ENCODE measurements around the gene CAPN5. TPM values are rescaled to one million over a fixed set of nuclear protein-coding genes. Genes with fewer than 3 reads are reported as not detected.

CAPN5 gene
- polyA plus RNA-seq, 1 experiment, result 18.4 TPM

DNA sequence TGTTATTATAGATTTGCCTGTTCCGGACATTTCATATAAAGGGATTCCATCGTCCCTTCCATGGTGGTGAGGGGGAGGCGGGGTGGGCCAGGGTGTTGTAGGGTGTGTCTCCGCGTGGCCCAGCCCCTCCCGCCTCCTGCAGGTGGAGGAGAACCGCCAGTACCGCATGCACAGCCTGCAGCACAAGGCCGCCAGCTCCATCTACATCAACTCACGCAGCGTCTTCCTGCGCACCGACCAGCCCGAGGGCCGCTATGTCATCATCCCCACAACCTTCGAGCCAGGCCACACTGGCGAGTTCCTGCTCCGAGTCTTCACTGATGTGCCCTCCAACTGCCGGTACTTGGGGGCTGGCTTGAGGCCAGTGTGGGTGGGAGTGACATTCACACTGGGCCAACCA is 53.8 kb downstream of the CAPN5 start:
- TF ChIP-seq, protein P1, sequence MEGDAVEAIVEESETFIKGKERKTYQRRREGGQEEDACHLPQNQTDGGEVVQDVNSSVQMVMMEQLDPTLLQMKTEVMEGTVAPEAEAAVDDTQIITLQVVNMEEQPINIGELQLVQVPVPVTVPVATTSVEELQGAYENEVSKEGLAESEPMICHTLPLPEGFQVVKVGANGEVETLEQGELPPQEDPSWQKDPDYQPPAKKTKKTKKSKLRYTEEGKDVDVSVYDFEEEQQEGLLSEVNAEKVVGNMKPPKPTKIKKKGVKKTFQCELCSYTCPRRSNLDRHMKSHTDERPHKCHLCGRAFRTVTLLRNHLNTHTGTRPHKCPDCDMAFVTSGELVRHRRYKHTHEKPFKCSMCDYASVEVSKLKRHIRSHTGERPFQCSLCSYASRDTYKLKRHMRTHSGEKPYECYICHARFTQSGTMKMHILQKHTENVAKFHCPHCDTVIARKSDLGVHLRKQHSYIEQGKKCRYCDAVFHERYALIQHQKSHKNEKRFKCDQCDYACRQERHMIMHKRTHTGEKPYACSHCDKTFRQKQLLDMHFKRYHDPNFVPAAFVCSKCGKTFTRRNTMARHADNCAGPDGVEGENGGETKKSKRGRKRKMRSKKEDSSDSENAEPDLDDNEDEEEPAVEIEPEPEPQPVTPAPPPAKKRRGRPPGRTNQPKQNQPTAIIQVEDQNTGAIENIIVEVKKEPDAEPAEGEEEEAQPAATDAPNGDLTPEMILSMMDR (IDR thresholded peaks at IDR 0.05; ENCODE audit: insufficient read depth, low read depth, low read length), result no peak
- CTCF ChIA-PET, result no interaction called here

DNA sequence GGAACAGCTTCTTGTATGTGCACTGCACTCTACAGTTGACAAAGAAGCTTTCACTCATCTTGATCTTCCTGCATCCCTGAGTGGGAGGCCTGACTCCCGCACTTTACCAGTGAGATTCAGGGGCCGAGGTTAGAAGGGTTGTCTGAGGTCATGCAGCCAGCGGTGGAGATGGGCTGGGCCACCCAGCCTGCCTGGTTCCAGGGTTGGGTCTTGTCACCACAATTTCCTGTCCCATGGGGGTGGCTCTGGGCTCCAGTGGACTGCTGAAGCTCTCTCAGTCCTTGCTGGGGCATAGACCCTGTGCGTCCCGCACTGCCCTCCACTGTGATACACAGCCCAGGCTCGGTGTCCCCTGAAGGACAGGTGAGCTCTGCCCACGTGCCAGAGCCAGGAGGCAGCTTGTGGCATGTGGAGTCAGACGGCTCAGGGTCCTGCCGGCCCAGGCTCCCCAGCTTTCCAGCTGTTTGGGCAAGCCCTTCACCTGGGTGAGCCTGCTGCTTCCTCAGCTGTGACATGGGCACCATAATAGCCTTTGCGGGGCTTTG is 54.4 kb downstream of the CAPN5 start:
- ChIA-PET CTCF (interaction anchor here (1.2 to 2.9 kb wide), 2 partner anchors 8 to 67 kb away, joined by 4 to 18 read pairs; no protein-coding TSS in a partner anchor), POLR2A (no interaction called here)
- Histone ChIP-seq H3K27me3 (ENCODE audit: control insufficient read depth, insufficient read depth, low read length) (no peaks in the 10 kb centered on the region), H3K36me3 (ENCODE audit: control insufficient read depth, insufficient read depth, low read length) (peaks cover 20% of the 10 kb centered on the region), H3K4me3 (ENCODE audit: low read depth, low read length) (no peak overlapping the region)
- DNase-seq (ENCODE audit: low read depth), result no peak
- TF ChIP-seq, protein P1 (IDR thresholded peaks at IDR 0.05; ENCODE audit: insufficient read depth, low read depth, low read length), result no peak

More for the DNA sequence above, 53.8 kb downstream of the CAPN5 start:
- H3K27me3 ChIP-seq (ENCODE audit: control insufficient read depth, insufficient read depth, low read length), result no peaks in the 10 kb centered on the region
- POLR2A ChIA-PET, result no interaction called here
- peaks cover 20% of the 10 kb centered on the region for H3K36me3 ChIP-seq (ENCODE audit: control insufficient read depth, insufficient read depth, low read length)
- no peak for DNase-seq (ENCODE audit: low read depth)
- H3K4me3 ChIP-seq (ENCODE audit: low read depth, low read length), result no peak overlapping the region

DNA sequence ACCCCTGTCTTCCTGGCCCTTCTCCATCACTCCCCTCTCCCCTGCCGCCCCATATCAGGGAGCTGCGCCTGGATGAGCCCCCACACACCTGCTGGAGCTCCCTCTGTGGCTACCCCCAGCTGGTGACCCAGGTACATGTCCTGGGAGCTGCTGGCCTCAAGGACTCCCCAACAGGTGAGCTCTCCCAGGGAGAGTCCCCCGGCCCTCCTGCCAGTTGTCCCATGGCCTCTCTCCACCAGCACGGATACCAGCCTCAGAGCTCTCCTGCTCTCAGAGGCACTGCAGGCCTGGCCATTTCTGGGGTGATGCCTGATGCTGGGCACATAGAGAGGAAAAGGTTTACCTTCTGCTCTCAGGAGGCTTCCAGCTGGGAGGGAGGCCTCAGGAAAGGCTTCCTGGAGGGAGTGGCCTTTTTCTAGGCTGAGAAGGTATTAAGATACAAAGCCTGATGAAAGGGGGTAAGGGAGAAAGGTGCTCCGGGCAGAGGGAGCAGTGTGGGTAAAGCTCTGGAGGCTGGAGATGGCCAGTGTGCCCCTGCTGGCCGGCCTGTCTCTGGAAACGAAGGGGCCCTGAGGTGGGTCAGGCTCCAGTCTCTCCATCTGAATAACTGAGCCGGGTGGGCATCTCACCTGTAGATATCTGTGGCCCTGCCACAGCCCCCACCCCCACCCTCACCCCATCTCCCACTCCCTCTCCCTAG is 55.3 kb downstream of the CAPN5 start:
- CTCF ChIA-PET, result interaction anchor here (1.0 to 2.9 kb wide), 7 partner anchors 9 to 426 kb away, joined by 3 to 18 read pairs (median 4); no protein-coding TSS in a partner anchor

DNA sequence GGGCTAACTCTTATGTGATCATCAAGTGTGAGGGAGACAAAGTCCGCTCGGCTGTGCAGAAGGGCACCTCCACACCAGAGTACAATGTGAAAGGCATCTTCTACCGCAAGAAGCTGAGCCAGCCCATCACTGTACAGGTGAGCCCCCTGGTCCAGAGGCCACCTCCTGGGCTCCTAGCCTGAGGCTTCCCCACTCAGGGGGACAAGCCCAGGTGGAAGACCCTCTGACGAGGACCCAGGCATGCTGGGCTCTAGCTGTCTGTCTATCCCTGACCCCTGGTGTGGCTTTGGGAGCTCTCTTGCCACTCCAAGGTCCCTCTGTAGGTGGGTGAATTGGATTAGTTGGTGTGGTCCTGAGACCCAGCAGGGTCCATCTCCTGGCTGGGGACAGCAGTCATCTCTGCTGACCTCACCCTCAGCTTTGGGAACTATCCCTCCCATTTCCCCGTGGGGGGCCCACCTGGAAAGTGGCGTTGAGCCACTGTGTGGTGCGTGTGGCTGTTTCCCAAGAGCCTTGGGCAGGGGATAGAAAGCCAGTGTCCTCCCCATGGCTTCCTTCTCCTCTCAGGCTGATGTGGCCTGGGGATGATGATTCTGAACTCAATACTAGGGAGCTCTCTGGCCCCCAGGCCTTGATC is 55.9 kb downstream of the CAPN5 start:
- DNase-seq (ENCODE audit: low read depth), result no peak
- TF ChIP-seq, protein P1 (IDR thresholded peaks at IDR 0.05; ENCODE audit: insufficient read depth, low read depth, low read length), result no peak
- ChIA-PET POLR2A (no interaction called here), CTCF (interaction anchor here (0.9 to 2.9 kb wide), 8 partner anchors 9 to 426 kb away, joined by 3 to 18 read pairs (median 4); no protein-coding TSS in a partner anchor)
- no peak overlapping the region for H3K4me3 ChIP-seq (ENCODE audit: low read depth, low read length)
- H3K27me3 ChIP-seq (ENCODE audit: control insufficient read depth, insufficient read depth, low read length), result no peaks in the 10 kb centered on the region
- H3K36me3 ChIP-seq (ENCODE audit: control insufficient read depth, insufficient read depth, low read length), result peaks cover 20% of the 10 kb centered on the region

More for the DNA sequence above, 55.3 kb downstream of the CAPN5 start:
- DNase-seq (ENCODE audit: low read depth), result no peak
- no peaks in the 10 kb centered on the region for H3K27me3 ChIP-seq (ENCODE audit: control insufficient read depth, insufficient read depth, low read length)
- TF ChIP-seq, protein P1 (IDR thresholded peaks at IDR 0.05; ENCODE audit: insufficient read depth, low read depth, low read length), result no peak
- peaks cover 20% of the 10 kb centered on the region for H3K36me3 ChIP-seq (ENCODE audit: control insufficient read depth, insufficient read depth, low read length)
- H3K4me3 ChIP-seq (ENCODE audit: low read depth, low read length), result no peak overlapping the region
- POLR2A ChIA-PET, result no interaction called here

DNA sequence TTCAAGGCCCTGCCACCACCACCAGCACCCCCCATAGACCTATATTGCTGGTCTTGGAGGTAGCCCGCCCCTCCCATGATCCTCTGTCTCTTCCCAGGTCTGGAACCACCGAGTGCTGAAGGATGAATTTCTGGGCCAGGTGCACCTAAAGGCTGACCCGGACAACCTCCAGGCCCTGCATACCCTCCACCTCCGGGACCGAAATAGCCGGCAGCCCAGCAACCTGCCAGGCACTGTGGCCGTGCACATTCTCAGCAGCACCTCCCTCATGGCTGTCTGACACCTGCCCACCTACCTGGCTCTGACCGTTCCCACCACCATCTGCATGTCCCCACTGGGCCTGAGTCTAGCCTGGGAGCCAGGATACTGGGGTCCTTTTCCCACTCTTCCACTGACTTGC is 56.8 kb downstream of the CAPN5 start:
- TF ChIP-seq, protein P1 (IDR thresholded peaks at IDR 0.05; ENCODE audit: insufficient read depth, low read depth, low read length), result no peak
- Histone ChIP-seq H3K36me3 (ENCODE audit: control insufficient read depth, insufficient read depth, low read length) (peaks cover 16% of the 10 kb centered on the region), H3K27me3 (ENCODE audit: control insufficient read depth, insufficient read depth, low read length) (no peaks in the 10 kb centered on the region), H3K4me3 (ENCODE audit: low read depth, low read length) (no peak overlapping the region)
- no peak for DNase-seq (ENCODE audit: low read depth)
- ChIA-PET CTCF (interaction anchor here (0.9 to 2.9 kb wide), 6 partner anchors 8 to 425 kb away, joined by 3 to 18 read pairs (median 4); no protein-coding TSS in a partner anchor), POLR2A (no interaction called here)
